Right atrium auricular region (tissue), 2 donors: ENCODE data around the gene WDR87. TPM values are rescaled to one million over a fixed set of nuclear protein-coding genes. Genes with fewer than 3 reads are reported as not detected.

ENCODE experiments used
- DNase-seq: peaks from one replicate; pipeline ENCODE4 v3.0.0-alpha.2; 2019; ENCODE audit warnings: low spot score
- H3K27ac ChIP-seq, 2 donors: fragments of 200-600 bp; sonication (generic); 1 replicate in 1 of 2; 2 replicates in 1 of 2; pipeline ENCODE4 v1.5.1; 2016 to 2019
- H3K27me3 ChIP-seq, 2 donors: fragments of 200-600 bp; sonication (generic); one replicate each; pipeline versions ENCODE4 v1.5.1 to v1.6.0; 2017 to 2019
- H3K36me3 ChIP-seq: fragments of 200-600 bp; sonication (generic); one replicate; pipeline ENCODE4 v1.5.1; 2016
- H3K4me1 ChIP-seq, 2 donors: fragments of 200-600 bp; sonication (generic); one replicate each; pipeline versions ENCODE4 v1.5.1 to v1.6.0; 2017 to 2019
- H3K4me3 ChIP-seq, 2 donors: fragments of 200-600 bp; sonication (generic); 1 replicate in 1 of 2; 2 replicates in 1 of 2; pipeline ENCODE4 v1.5.1; 2017 to 2019; ENCODE audit warnings: mild to moderate bottlenecking in 1 of 2, moderate library complexity in 1 of 2
- H3K9me3 ChIP-seq, 2 donors: fragments of 200-600 bp; sonication (generic); one replicate each; pipeline ENCODE4 v1.5.1; 2019
- total RNA-seq, 2 donors: library from RNA; depleted of rRNA; stranded (reverse); fragments of >200 nt; gene quantifications; one replicate each; pipeline ENCODE4 v1.1.0, GENCODE V29; 2016
- TF ChIP-seq, protein P1 (sequence below), 2 donors: fragments of 200-600 bp; sonication (generic); IDR thresholded peaks; one replicate each; pipeline ENCODE4 v1.5.1; 2019; ENCODE audit warnings: antibody characterized with exemption in 2 of 2

Gene WDR87
- total RNA-seq, 2 donors from 2014 or later = not detected

DNA sequence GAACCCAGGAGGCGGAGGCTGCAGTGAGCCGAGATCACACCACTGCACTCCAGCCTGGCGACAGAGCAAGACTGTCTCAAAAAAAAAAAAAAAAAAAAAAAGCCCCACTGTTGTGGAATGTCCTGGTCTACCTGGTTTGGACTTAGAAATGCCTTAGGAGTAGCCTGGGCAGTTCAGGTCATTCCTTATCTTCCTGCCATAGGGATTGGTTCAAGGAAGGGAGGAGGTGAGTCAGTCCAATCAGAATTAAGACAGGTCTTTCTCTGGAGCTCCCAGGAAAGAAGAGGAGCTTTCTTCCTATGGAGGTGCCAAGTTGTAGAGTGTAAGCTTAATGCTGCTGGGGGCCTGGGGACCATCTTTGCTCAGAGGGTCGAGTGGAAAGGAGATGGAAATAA, 45.4 kb upstream of the WDR87 start:
- H3K36me3 ChIP-seq = no peaks in the 10 kb centered on the region
- H3K4me3 ChIP-seq = no peak overlapping the region
- no peak for DNase-seq
- no peaks in the 10 kb centered on the region for H3K4me1 ChIP-seq
- H3K9me3 ChIP-seq = no peaks in the 10 kb centered on the region
- no peak overlapping the region for H3K27ac ChIP-seq
- no peaks in the 10 kb centered on the region for H3K27me3 ChIP-seq
- TF ChIP-seq, protein P1, sequence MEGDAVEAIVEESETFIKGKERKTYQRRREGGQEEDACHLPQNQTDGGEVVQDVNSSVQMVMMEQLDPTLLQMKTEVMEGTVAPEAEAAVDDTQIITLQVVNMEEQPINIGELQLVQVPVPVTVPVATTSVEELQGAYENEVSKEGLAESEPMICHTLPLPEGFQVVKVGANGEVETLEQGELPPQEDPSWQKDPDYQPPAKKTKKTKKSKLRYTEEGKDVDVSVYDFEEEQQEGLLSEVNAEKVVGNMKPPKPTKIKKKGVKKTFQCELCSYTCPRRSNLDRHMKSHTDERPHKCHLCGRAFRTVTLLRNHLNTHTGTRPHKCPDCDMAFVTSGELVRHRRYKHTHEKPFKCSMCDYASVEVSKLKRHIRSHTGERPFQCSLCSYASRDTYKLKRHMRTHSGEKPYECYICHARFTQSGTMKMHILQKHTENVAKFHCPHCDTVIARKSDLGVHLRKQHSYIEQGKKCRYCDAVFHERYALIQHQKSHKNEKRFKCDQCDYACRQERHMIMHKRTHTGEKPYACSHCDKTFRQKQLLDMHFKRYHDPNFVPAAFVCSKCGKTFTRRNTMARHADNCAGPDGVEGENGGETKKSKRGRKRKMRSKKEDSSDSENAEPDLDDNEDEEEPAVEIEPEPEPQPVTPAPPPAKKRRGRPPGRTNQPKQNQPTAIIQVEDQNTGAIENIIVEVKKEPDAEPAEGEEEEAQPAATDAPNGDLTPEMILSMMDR (IDR thresholded peaks at IDR 0.05) = no peak

DNA sequence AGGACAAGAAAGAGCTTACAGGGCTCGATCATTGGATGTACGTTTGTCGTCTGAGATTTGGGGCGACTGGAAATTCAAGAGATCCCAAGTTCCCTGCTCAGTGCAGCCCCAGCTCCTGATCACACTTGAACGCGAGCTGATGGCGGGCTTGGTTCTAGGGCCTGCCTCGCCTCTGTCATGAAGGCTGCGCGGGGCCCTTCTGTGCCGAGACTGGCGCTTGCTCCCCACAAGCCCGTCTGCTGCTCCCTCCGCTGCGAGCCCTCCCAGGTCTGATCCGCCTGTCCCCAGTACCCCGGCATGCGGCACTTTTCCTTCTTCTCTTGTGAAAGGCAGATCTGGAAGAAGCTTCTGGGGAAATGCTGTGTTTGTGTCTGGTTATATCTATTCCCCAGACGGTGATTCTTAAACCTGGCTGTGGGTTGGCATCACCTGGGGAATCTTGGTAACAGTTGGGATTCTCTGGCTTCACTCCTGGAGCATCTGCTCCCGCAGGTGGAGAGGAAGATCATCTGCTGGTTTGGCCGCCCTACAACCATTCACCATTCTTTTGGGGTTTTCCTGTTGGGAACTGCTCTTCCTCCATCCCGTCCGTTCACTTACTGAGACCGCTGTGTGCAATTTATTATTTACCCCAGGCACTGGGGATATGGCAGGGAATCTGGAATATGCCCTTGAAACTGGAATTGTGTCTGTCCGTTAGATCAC, 44.2 kb upstream of the WDR87 start:
- no peak for DNase-seq
- no peak overlapping the region for H3K4me3 ChIP-seq
- TF ChIP-seq, protein P1 (IDR thresholded peaks at IDR 0.05) = no peak
- no peaks in the 10 kb centered on the region for H3K4me1 ChIP-seq
- no peak overlapping the region for H3K27ac ChIP-seq
- H3K36me3 ChIP-seq = no peaks in the 10 kb centered on the region
- no peaks in the 10 kb centered on the region for H3K9me3 ChIP-seq
- no peaks in the 10 kb centered on the region for H3K27me3 ChIP-seq

- TF ChIP-seq, protein P1 (IDR thresholded peaks at IDR 0.05) = no peak
- no peak overlapping the region for H3K27ac ChIP-seq
- H3K36me3 ChIP-seq = no peaks in the 10 kb centered on the region
- H3K9me3 ChIP-seq = no peaks in the 10 kb centered on the region
- DNase-seq = no peak
- no peaks in the 10 kb centered on the region for H3K27me3 ChIP-seq
- no peak overlapping the region for H3K4me3 ChIP-seq
- no peaks in the 10 kb centered on the region for H3K4me1 ChIP-seq
Observed at GRCh38 chr19:37948362-37948761, 42.0 kb upstream of the WDR87 start.

DNA sequence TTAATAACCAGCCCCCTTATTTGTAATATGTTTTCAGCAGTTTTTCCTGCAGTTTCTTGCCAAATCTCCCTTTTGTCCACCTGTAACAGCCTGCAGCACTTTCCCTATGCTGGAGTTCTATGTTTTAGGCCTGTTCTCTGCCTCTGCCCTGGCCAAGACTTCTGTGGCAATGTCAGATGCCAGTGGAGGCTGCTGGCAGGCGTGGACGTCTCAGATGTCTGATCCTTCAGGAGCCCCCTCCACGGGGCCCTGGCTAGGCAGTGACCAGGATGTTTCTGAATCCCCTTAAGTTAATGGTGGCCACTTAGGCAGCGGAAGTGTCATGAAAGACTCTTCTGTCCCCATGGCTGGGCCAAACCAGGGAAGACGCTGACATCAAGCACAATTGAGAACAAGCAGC, 41.4 kb upstream of the WDR87 start:
- no peak for DNase-seq
- H3K4me3 ChIP-seq = no peak overlapping the region
- no peaks in the 10 kb centered on the region for H3K27me3 ChIP-seq
- no peaks in the 10 kb centered on the region for H3K9me3 ChIP-seq
- H3K4me1 ChIP-seq = no peaks in the 10 kb centered on the region
- TF ChIP-seq, protein P1 (IDR thresholded peaks at IDR 0.05) = no peak
- no peaks in the 10 kb centered on the region for H3K36me3 ChIP-seq
- H3K27ac ChIP-seq = no peak overlapping the region

- H3K36me3 ChIP-seq = no peaks in the 10 kb centered on the region
- no peak overlapping the region for H3K27ac ChIP-seq
- no peaks in the 10 kb centered on the region for H3K27me3 ChIP-seq
- TF ChIP-seq, protein P1 (IDR thresholded peaks at IDR 0.05) = no peak
- H3K4me3 ChIP-seq = no peak overlapping the region
- no peaks in the 10 kb centered on the region for H3K4me1 ChIP-seq
- no peak for DNase-seq
- H3K9me3 ChIP-seq = no peaks in the 10 kb centered on the region
Observed at GRCh38 chr19:37946132-37946531, 39.7 kb upstream of the WDR87 start.

- H3K36me3 ChIP-seq = no peaks in the 10 kb centered on the region
- TF ChIP-seq, protein P1 (IDR thresholded peaks at IDR 0.05) = no peak
- H3K4me1 ChIP-seq = no peaks in the 10 kb centered on the region
- DNase-seq = no peak
- H3K27me3 ChIP-seq = no peaks in the 10 kb centered on the region
- H3K9me3 ChIP-seq = no peaks in the 10 kb centered on the region
- H3K27ac ChIP-seq = no peak overlapping the region
- no peak overlapping the region for H3K4me3 ChIP-seq
Observed at GRCh38 chr19:37943480-37943879, 37.1 kb upstream of the WDR87 start.
